HG03457 (cell line): Measurements from ENCODE around the gene KRABD2.
"Not testable (repeated sequence)": the region's sequence is repeated elsewhere in the genome, so short reads cannot be mapped to it uniquely, and the experiment has no call there.

Experiments used
- ATAC-seq: cut with Tn5 transposase; IDR thresholded peaks from one replicate; pipeline ENCODE4 v1.9.1; 2021; ENCODE audit warnings: moderate number of reproducible peaks; ENCODE audit not compliant: unreplicated experiment

KRABD2 gene

GRCh38 chr17:8376271-8377067 lies at the start of gene KRABD2:
Gene KRABD2 (minus strand): TSS chr17:8376704.
- ATAC-seq = peak; percentile 74

- ATAC-seq = no peak
These were observed 45.1 kb upstream of the KRABD2 start for GRCh38 chr17:8421571-8421970.

- ATAC-seq = no peak
These were observed 43.8 kb upstream of the KRABD2 start for GRCh38 chr17:8420041-8420934.

GRCh38 chr17:8419305-8419704 lies 42.8 kb upstream of the KRABD2 start:
- ATAC-seq = no peak

GRCh38 chr17:8418471-8418870 lies 42.0 kb upstream of the KRABD2 start:
- ATAC-seq = no peak

- no peak for ATAC-seq
These were observed 41.3 kb upstream of the KRABD2 start for GRCh38 chr17:8417806-8418205.

GRCh38 chr17:8413938-8414337 lies 37.4 kb upstream of the KRABD2 start:
- ATAC-seq = no peak

GRCh38 chr17:8413328-8413727 lies 36.8 kb upstream of the KRABD2 start:
- ATAC-seq = no peak

- no peak for ATAC-seq
These were observed 35.6 kb upstream of the KRABD2 start for GRCh38 chr17:8412089-8412488.

- ATAC-seq = no peak
These were observed 34.4 kb upstream of the KRABD2 start for GRCh38 chr17:8410883-8411238.

- no peak for ATAC-seq
These were observed 33.7 kb upstream of the KRABD2 start for GRCh38 chr17:8409966-8410882.

- no peak for ATAC-seq
These were observed 31.9 kb upstream of the KRABD2 start for GRCh38 chr17:8408371-8408770.

GRCh38 chr17:8406174-8406573 lies 29.7 kb upstream of the KRABD2 start:
- no peak for ATAC-seq

GRCh38 chr17:8405499-8406016 lies 29.1 kb upstream of the KRABD2 start:
- ATAC-seq = no peak

GRCh38 chr17:8402921-8403536 lies 26.5 kb upstream of the KRABD2 start:
- no peak for ATAC-seq

- no peak for ATAC-seq
These were observed 24.6 kb upstream of the KRABD2 start for GRCh38 chr17:8401107-8401506.

GRCh38 chr17:8398980-8399379 lies 22.5 kb upstream of the KRABD2 start:
- no peak for ATAC-seq

GRCh38 chr17:8397636-8398035 lies 21.1 kb upstream of the KRABD2 start, which contains the start of gene RNF222:
Gene RNF222 (minus strand): TSS chr17:8397827. CDS start chr17:8393461, 4,366 bp downstream.
- no peak for ATAC-seq

- ATAC-seq = not testable (repeated sequence)
These were observed 18.0 kb upstream of the KRABD2 start for GRCh38 chr17:8394497-8394896.
